ENCODE data around the gene USP35.
A peak's percentile ranks its signal among the peaks of the same experiment; 100 is the strongest.

Gene USP35

DNA sequence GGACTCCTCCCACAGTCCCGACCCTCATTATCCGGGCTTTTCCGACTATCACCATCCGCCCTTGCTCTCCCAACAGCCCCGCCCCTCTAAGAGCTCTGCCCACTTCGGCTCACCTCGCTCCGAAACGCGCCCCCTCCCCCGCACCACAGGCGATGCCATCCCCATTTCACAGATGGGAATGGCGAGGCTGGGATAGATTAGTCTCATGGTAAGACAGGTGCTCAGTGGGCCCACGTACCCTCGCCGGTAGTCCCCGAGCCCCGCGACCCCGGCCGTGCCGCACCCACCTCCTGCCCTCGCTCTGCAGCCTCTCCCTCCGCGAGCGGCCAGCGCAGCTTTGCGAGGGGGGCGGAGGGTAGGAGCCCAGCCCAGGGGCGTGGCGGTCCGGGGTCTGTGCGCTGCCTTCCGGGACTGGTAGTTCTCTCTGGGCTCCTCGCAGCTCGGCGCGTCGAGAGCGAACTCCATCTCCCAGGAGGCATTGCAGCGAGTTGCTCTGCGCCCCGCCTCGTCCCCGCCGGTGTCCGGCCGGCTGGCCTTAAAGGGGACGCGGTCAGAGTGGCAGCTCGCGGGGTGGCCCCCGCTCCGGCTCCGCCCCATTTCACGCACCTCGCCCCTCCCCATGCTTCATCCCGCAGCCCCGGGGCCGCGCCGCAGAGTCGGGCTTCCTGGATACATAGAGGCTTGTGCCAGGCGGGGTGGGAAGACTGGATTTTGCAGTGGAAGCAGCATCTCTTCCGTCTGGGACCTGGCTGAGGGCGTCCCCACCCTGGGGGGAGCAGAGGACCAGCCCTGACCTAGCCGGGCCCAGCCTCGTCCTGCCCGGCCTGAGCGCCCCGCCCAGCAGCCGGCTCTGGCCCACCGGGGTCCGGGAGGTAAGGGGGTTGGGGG is at the start of gene USP35, which contains the start of gene KCTD21:
TSS of gene USP35 (plus strand) at position 634 of the 888 bp plus-strand sequence. CDS start 7,327 bp downstream, outside the sequence.
TSS of gene KCTD21 (minus strand) at position 341 of the 888 bp plus-strand sequence. CDS start 14,072 bp downstream, outside the sequence.
- DNase-seq (ENCODE audit: low spot score) = peak; percentile 97

- DNase-seq (ENCODE audit: low spot score) = peak; percentile 91
Measured at GRCh38 chr11:78139422-78140391, 49.0 kb upstream of the USP35 start, which contains the start of gene ALG8. Gene ALG8, minus strand, starts transcription at chr11:78139626. Its CDS starts 38 bp downstream, at chr11:78139588.

DNA sequence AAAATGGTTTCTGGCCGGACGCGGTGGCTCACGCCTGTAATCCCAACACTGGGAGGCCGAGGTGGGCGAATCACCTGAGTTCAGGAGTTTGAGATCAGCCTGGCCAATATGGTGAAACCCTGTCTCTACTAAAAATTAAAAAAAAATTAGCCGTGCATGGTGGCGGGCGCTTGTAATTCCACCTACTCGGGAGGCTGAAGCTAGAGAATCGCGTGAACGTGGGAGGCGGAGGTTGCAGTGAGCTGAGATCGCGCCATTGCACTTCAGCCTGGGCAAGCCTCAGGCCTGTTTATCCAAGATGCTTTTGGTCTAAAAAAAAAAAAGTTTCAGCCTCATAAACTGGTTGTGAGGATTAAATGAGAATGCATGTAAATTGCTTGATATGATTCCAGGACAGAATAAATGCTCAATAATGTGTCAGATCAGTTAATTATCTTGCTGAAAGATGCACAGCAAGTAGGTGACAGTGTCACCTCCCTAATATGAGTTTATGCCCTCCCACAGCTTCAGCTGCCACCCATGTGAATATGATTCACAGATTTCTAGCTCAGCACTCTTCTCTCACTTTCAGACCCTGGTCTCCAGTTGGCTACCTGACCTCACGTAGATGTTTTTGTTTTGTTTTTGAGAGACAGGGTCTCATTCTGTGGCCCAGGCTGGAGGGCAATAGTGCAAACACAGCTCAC is 48.2 kb upstream of the USP35 start:
- no peak for DNase-seq (ENCODE audit: low spot score)

GRCh38 chr11:78145511-78146025 is 43.2 kb upstream of the USP35 start:
- DNase-seq (ENCODE audit: low spot score) = no peak

DNA sequence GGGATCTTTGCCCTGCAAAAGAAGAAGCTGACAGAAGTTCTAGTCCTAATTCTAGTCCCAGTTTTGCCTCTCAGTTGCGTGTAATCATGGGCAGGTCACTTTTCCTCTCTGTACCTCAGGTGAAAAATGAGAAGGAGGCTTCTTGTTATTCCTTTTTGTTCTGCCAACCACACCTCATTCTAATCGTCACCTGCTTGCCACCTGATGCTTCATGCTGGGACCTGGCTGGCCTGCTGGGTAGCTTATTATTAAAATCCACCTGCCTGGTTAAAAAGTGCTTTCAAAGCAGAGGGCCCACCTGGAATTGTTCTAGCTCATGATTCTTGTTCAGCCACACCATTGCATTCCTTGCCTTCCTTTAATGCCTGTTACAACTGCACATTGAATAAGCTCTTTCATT is 40.9 kb upstream of the USP35 start:
- no peak for DNase-seq (ENCODE audit: low spot score)

- DNase-seq (ENCODE audit: low spot score) = no peak
Measured at GRCh38 chr11:78149646-78150045, 39.1 kb upstream of the USP35 start.

DNA sequence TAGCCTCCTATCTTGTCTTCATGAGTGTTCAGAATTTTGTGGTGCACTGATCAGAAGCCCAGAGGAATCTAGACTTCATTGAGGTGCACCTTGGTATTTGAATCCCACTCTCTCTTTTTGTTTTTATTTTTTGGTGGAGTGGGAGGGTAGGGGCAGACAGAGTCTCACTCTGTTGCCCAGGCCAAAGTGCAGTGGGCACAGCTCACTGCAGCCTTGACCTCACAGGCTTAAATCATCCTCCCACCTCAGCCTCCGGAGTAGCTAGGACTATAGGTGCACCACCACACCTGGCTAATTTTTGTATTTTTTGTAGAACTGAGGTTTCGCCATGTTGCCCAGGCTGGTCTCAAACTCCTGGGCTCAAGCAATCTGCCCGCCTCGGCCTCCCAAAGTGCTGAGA is 38.4 kb upstream of the USP35 start:
- DNase-seq (ENCODE audit: low spot score) = no peak

DNA sequence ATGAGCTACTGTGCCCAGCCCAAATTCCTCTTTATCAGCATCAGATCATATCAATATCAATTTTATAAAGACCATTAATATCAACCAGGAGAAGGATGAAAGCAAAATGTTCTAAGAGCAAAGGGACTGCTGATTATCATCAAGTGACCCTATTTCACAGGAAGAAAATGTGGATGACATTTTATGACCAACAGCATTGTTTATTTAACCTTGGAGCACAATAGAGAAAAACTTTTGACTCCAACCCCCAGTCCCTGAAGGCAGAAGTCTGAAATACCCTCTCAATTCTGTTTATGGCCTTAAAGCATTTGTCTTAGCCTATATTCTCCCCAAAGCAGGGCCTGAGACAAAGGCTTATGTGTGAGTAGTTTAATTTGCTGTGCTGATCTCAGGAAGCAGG is 38.0 kb upstream of the USP35 start:
- DNase-seq (ENCODE audit: low spot score) = no peak

GRCh38 chr11:78151804-78152203 is 36.9 kb upstream of the USP35 start:
- no peak for DNase-seq (ENCODE audit: low spot score)

- DNase-seq (ENCODE audit: low spot score) = no peak
Measured at GRCh38 chr11:78156127-78156844, 32.4 kb upstream of the USP35 start.

DNA sequence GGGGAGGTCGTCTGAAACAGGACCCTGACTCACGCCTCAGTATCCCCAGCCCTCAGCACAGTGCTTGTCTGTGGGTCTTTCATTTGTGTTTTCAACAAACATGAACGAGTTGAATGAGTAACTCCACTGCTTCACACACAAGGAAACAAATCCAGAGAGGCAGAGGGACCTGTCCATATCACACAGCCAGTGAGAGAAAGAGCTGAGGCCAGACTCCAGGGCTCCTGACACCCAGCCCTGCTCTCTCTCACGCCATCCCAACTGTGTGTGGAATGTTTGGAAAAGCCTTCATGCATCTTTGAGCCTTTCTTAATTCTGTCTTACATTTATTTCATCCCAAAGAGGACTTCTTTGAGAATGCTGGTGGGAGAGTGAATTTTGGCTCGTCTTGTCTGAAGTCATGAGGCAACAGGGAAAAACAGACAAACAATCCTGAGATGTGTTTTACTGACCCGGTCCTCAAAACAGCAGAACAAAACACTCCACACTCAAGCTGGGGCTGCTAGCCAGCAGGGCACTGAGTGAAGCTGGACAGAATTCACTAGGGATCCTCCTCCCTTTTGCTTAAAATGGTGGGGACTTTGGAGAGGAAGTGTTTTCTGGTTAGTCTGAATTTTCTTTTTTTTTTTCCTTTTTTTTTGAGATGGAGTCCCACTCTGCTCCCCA is 29.6 kb upstream of the USP35 start:
- no peak for DNase-seq (ENCODE audit: low spot score)

GRCh38 chr11:78160557-78160956 is 28.2 kb upstream of the USP35 start:
- DNase-seq (ENCODE audit: low spot score) = no peak

- no peak for DNase-seq (ENCODE audit: low spot score)
Measured at GRCh38 chr11:78161346-78161745, 27.4 kb upstream of the USP35 start.

DNA sequence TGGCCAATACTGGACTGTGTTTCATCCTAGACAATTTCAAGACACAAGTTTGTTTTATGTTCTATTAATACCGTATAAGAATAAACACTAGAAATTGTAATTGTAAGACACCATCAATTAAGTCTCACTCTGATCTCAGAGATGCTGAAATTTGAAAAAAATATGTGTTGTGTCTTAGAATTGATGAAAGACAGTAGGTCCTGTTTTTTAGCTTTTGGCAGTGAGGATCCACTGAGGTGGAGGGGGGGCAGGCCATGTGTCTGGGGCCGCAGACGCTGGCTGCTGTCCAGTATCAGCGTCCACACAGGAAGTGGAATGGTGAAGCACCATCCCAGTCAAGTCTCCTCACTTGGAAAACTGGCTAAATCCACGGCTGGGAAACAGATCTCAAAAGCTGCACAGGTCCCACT is 26.8 kb upstream of the USP35 start:
- DNase-seq (ENCODE audit: low spot score) = no peak

GRCh38 chr11:78163828-78164227 is 24.9 kb upstream of the USP35 start:
- no peak for DNase-seq (ENCODE audit: low spot score)

- no peak for DNase-seq (ENCODE audit: low spot score)
Measured at GRCh38 chr11:78164471-78164870, 24.2 kb upstream of the USP35 start.

GRCh38 chr11:78166855-78167469 is 21.8 kb upstream of the USP35 start:
- no peak for DNase-seq (ENCODE audit: low spot score)

DNA sequence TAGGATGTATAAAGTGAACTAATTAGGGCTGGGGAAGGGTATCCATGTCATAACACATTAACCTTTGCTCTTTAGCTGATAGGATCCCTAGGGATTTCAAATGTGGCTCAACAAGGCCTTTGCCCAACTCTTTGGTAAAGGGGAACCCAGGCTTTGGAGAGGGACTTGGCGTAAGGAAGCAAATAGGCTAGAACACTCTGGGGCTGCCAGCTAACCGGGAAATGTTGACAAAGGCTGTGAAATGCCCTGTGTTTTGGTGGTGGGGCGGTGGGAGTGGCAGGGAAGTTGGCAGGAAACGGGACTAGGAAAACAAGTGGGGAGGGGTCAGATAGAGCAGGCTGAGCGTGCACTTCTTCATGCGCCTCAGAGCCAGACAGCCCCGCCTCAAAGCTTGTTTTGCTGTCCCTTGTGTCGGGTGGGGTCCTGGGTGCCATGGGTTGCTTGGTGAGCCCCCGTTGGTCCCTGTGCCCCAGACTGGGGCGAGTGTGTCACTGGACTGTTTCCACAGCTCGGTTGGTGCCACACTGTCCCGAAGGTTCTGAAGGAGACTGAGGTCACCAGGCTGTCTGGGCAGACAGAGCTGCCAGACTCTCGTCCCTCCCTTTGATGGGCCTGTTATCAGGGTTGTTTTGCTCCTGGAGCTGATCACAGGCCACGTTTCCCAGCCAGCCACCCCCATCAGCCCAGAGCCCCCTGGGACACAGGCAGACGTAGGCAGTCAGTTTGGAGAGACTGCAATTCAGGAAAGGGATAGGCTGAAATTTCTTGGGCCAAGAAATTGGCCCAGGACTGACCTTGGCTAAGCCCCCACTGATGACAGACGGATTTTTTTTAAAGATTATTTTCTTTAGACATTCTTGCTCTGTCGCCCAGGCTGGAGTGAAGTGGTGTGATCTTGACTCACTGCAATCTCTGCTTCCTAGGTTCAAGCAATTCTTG is 19.9 kb upstream of the USP35 start:
- no peak for DNase-seq (ENCODE audit: low spot score)

DNA sequence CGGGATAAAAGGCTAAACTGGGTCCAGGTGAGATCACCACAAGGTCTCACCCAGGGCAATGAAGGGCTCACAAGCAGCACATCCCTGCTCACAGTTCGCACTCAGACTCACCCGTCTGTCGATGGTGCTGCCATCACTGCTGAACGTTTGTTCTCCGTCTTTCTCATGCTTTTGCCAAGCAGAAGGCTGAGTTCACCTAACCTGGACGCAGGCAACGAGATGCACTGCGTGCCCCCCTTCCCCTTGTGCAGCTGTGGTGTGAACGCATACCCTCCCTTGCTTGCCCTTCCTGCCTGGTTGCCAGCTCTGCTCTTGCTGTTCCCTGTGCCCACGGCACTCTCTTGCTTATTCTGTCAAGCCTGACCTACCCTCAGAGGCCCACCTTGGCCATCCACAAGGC is 18.3 kb upstream of the USP35 start:
- DNase-seq (ENCODE audit: low spot score) = no peak
